GM12878 (cell line): ENCODE data around the gene JUN. TPM values are rescaled to one million over a fixed set of nuclear protein-coding genes. Genes with fewer than 3 reads are reported as not detected.

Experiments
- ATF7 ChIP-seq: fragments of 450-650 bp; IDR thresholded peaks from 2 replicates; pipeline ENCODE4 v1.6.1; 2016; ENCODE audit warnings: low read depth, mild to moderate bottlenecking
- BMI1 ChIP-seq: fragments of 450-650 bp; IDR thresholded peaks from 2 replicates; pipeline ENCODE4 v1.6.1; 2016; ENCODE audit warnings: mild to moderate bottlenecking, moderate library complexity, borderline replicate concordance
- EED ChIP-seq: sonication (generic); IDR thresholded peaks from 2 replicates; pipeline ENCODE4 v1.6.1; 2016; ENCODE audit warnings: antibody characterized with exemption, low read depth
- ELK1 ChIP-seq: IDR thresholded peaks from 2 replicates; pipeline ENCODE4 v1.6.1; 2012; ENCODE audit warnings: low read depth, low read length, improper control_type of control experiment
- EP300 ChIP-seq, 2 experiments: fragments of 150-350 bp in 1 of 2; IDR thresholded peaks; 2 replicates each; pipeline ENCODE4 v1.6.1; 2011 to 2012; ENCODE audit warnings: low read depth in 2 of 2, low read length in 2 of 2, borderline replicate concordance in 1 of 2, improper control_type of control experiment in 1 of 2, inconsistent platforms in 1 of 2; ENCODE audit not compliant: control insufficient read depth in 1 of 2
- HDAC2 ChIP-seq: fragments of 200-600 bp; sonication (generic); IDR thresholded peaks from 2 replicates; pipeline ENCODE4 v1.6.1; 2017
- HDAC6 ChIP-seq: fragments of 200-600 bp; sonication (generic); IDR thresholded peaks from one replicate; pipeline ENCODE4 v1.8.0; 2017; ENCODE audit warnings: antibody characterized with exemption; ENCODE audit not compliant: unreplicated experiment
- HDGF ChIP-seq: fragments of 450-650 bp; IDR thresholded peaks from 2 replicates; pipeline ENCODE4 v1.6.1; 2016; ENCODE audit warnings: antibody characterized with exemption
- HSF1 ChIP-seq: fragments of 150-350 bp; IDR thresholded peaks from 2 replicates; pipeline ENCODE4 v1.6.1; 2014; ENCODE audit warnings: mild to moderate bottlenecking, low read depth, low read length
- IKZF1 ChIP-seq: fragments of 450-650 bp; conservative IDR thresholded peaks from 2 replicates; pipeline ENCODE4 v1.6.1; 2017; ENCODE audit warnings: antibody characterized with exemption, mild to moderate bottlenecking
- IKZF2 ChIP-seq, 2 experiments: fragments of 450-650 bp; IDR thresholded peaks; 2 replicates each; pipeline ENCODE4 v1.6.1; 2017; ENCODE audit warnings: mild to moderate bottlenecking in 2 of 2, moderate library complexity in 2 of 2
- MTA3 ChIP-seq: IDR thresholded peaks from 2 replicates; pipeline ENCODE4 v1.6.1; 2012; ENCODE audit warnings: low read length, inconsistent platforms, borderline replicate concordance
- MXI1 ChIP-seq: fragments of 150-350 bp; IDR thresholded peaks from 2 replicates; pipeline ENCODE4 v1.6.1; 2011; ENCODE audit warnings: low read depth, mild to moderate bottlenecking, inconsistent platforms, low read length, improper control_type of control experiment
- NR2C1 ChIP-seq: fragments of 450-650 bp; IDR thresholded peaks from 2 replicates; pipeline ENCODE4 v1.6.1; 2017; ENCODE audit warnings: antibody characterized with exemption, mild to moderate bottlenecking, moderate library complexity
- PAX5 ChIP-seq: IDR thresholded peaks from 2 replicates; pipeline ENCODE4 v1.6.1; 2011; ENCODE audit warnings: low read depth, low read length, borderline replicate concordance
- PKNOX1 ChIP-seq: fragments of 450-650 bp; IDR thresholded peaks from 2 replicates; pipeline ENCODE4 v1.6.1; 2016; ENCODE audit warnings: mild to moderate bottlenecking
- POLR2A ChIP-seq: IDR thresholded peaks from 2 replicates; pipeline ENCODE4 v1.6.1; 2011; ENCODE audit warnings: low read depth, mild to moderate bottlenecking, low read length
- POLR2AphosphoS2 ChIP-seq: IDR thresholded peaks from 2 replicates; pipeline ENCODE4 v1.6.1; 2011; ENCODE audit warnings: low read depth, mild to moderate bottlenecking, low read length, improper control_type of control experiment, moderate library complexity
- RCOR1 ChIP-seq: conservative IDR thresholded peaks from 2 replicates; pipeline ENCODE4 v1.6.1; 2012; ENCODE audit warnings: low read depth, low read length, improper control_type of control experiment
- RFX5 ChIP-seq: IDR thresholded peaks from 2 replicates; pipeline ENCODE4 v1.6.1; 2011; ENCODE audit warnings: low read depth, low read length, improper control_type of control experiment
- SMAD5 ChIP-seq: IDR thresholded peaks from 2 replicates; pipeline ENCODE4 v1.6.1; 2016; ENCODE audit warnings: antibody characterized with exemption, low read depth
- SPI1 ChIP-seq: IDR thresholded peaks from 2 replicates; pipeline ENCODE4 v1.6.1; 2011; ENCODE audit warnings: low read depth, mild to moderate bottlenecking, low read length, moderate library complexity, borderline replicate concordance; ENCODE audit not compliant: insufficient read depth
- TARDBP ChIP-seq: IDR thresholded peaks from 2 replicates; pipeline ENCODE4 v1.6.1; 2016; ENCODE audit warnings: borderline replicate concordance
- ZNF384 ChIP-seq: IDR thresholded peaks from 2 replicates; pipeline ENCODE4 v1.6.1; 2012; ENCODE audit warnings: low read depth, mild to moderate bottlenecking, low read length, improper control_type of control experiment, borderline replicate concordance
- polyA plus RNA-seq, 11 experiments: library from polyadenylated mRNA; depleted of rRNA in 4 of 11; unstranded in 6 of 11; stranded (reverse) in 5 of 11; fragments of >200 nt; fragmentation: Nextera tagmentation in 4 of 11; fragmentation: Illumina TruSeq in 1 of 11; extraction: Ambion mirVana in 4 of 11; extraction: Trizol in 1 of 11; gene quantifications; 1 replicate in 1 of 11; 2 replicates in 10 of 11; pipeline versions ENCODE4 v1.2.1 to v1.2.3, GENCODE V29; 2011 to 2016; ENCODE audit warnings: inconsistent platforms in 2 of 11, missing spikeins in 2 of 11, low read depth in 1 of 11
- total RNA-seq, 4 experiments: library from RNA; depleted of rRNA in 3 of 4; stranded (reverse); fragments of >200 nt in 3 of 4; fragmentation: Illumina TruSeq in 1 of 4; extraction: Trizol in 1 of 4; gene quantifications; 2 replicates each; pipeline versions ENCODE4 v1.2.1 to v1.2.3, GENCODE V29; 2013 to 2021

JUN gene
- total and polyA plus RNA-seq, 10 of the 15 experiments (the other 5 are each of a cell fraction or from before 2014, with no cell fraction given), result 0.18 to 8.4 (median 2.8) TPM

GRCh38 chr1:58783993-58784757 lies at the start of gene JUN (continued):
- TF ChIP-seq POLR2AphosphoS2 (peak; percentile 97; the same call in 1 of the 2 replicates), TARDBP (peak; percentile 6; the same call in 1 of the 2 replicates), NR2C1 (no peak), ELK1 (peak; percentile 79), HDGF (peak; percentile 88), MXI1 (peak; percentile 53; the same call in 1 of the 2 replicates), HDAC6 (peak; percentile 30), RCOR1 (peak; percentile 29; the same call in 1 of the 2 replicates), ATF7 (peak; percentile 100), PKNOX1 (peak; percentile 63), HSF1 (peak; percentile 72), IKZF2 (IDR thresholded peaks at IDR 0.05) (peak; percentile 44 to 52; a peak in 3 of 4 replicates), EP300 (IDR thresholded peaks at IDR 0.05; ENCODE audit: borderline replicate concordance in 1 of 2, control insufficient read depth in 1 of 2, low read depth in 2 of 2, low read length in 2 of 2) (peak in 1 of 2 experiments; percentile 62; a peak in 2 of 4 replicates), EED (peak; percentile 65; the same call in 1 of the 2 replicates), ZNF384 (no peak), BMI1 (peak; percentile 94), SPI1 (no peak), RFX5 (peak; percentile 48; the same call in 1 of the 2 replicates), POLR2A (peak; percentile 99), HDAC2 (0 out of 2 replicates have a peak, but pooled peaks have one; percentile 77), MTA3 (no peak; the same call in 1 of the 2 replicates), PAX5 (peak; percentile 38; the same call in 1 of the 2 replicates), SMAD5 (peak; percentile 94), IKZF1 (peak; percentile 69)
